WTC11 (cell line): ENCODE measurements around the gene ADARB2. TPM values are rescaled to one million over a fixed set of nuclear protein-coding genes. Genes with fewer than 3 reads are reported as not detected.

Experiments used
- ATAC-seq: fragments of 200-7000 bp; cut with Tn5 transposase; 2 replicates; pipeline ENCODE4 v1.10.0; 2021; ENCODE audit warnings: mild to moderate bottlenecking, moderate library complexity
- CTCF ChIA-PET: fragments of 300-600 bp; sonication (Branson Sonifier 250); formaldehyde crosslinking; loops from one replicate; lab custom pipeline; 2021; ENCODE audit warnings: antibody characterized with exemption; lab: Charles Lee
- POLR2A ChIA-PET: fragments of 350-600 bp; sonication (Branson Sonifier 250); formaldehyde crosslinking; loops from one replicate; lab custom pipeline; 2021; ENCODE audit warnings: antibody characterized with exemption; lab: Charles Lee
- DNase-seq: peaks from one replicate; pipeline ENCODE4 v3.0.0; 2021; ENCODE audit warnings: low spot score
- H3K27ac Mint-ChIP-seq: 2 replicates; pipeline ENCODE4 v1.8.0; 2021; ENCODE audit warnings: mixed read lengths
- H3K27me3 Mint-ChIP-seq: 2 replicates; pipeline ENCODE4 v1.8.0; 2021; ENCODE audit warnings: low read depth, mild to moderate bottlenecking, moderate library complexity, mixed read lengths
- H3K36me3 Mint-ChIP-seq: 2 replicates; pipeline ENCODE4 v1.8.0; 2021; ENCODE audit warnings: mixed read lengths
- H3K4me1 Mint-ChIP-seq: 2 replicates; pipeline ENCODE4 v1.8.0; 2022; ENCODE audit warnings: mixed read lengths
- H3K4me3 Mint-ChIP-seq: 2 replicates; pipeline ENCODE4 v1.8.0; 2021; ENCODE audit warnings: mild to moderate bottlenecking, moderate library complexity, mixed read lengths
- H3K9me3 Mint-ChIP-seq: 2 replicates; pipeline ENCODE4 v1.8.0; 2021; ENCODE audit warnings: mixed read lengths
- ATF1 ChIP-seq: sonication (generic); formaldehyde crosslinking; IDR thresholded peaks from 2 replicates; pipeline ENCODE4 v1.8.1; 2023; ENCODE audit warnings: mild to moderate bottlenecking, moderate library complexity, missing genetic modification reagents
- ATF3 ChIP-seq: sonication (generic); formaldehyde crosslinking; conservative IDR thresholded peaks from 2 replicates; pipeline ENCODE4 v1.8.1; 2022; ENCODE audit warnings: mild to moderate bottlenecking, missing genetic modification reagents
- CBFB ChIP-seq: sonication (generic); formaldehyde crosslinking; IDR thresholded peaks from 2 replicates; pipeline ENCODE4 v1.8.1; 2022; ENCODE audit warnings: mild to moderate bottlenecking, low read depth, missing genetic modification reagents
- E2F5 ChIP-seq: sonication (generic); formaldehyde crosslinking; IDR thresholded peaks from 2 replicates; pipeline ENCODE4 v1.8.1; 2022; ENCODE audit warnings: mild to moderate bottlenecking, moderate library complexity, missing genetic modification reagents
- ELF4 ChIP-seq: sonication (generic); formaldehyde crosslinking; IDR thresholded peaks from 2 replicates; pipeline ENCODE4 v1.8.1; 2022; ENCODE audit warnings: low read depth, mild to moderate bottlenecking, moderate library complexity, missing genetic modification reagents
- NFE2L1 ChIP-seq: sonication (generic); formaldehyde crosslinking; IDR thresholded peaks from 2 replicates; pipeline ENCODE4 v1.8.1; 2023; ENCODE audit warnings: missing genetic modification reagents
- SMAD4 ChIP-seq: sonication (generic); formaldehyde crosslinking; IDR thresholded peaks from 2 replicates; pipeline ENCODE4 v1.8.0; 2022; ENCODE audit warnings: mild to moderate bottlenecking, missing genetic modification reagents
- TCF7 ChIP-seq: sonication (generic); formaldehyde crosslinking; IDR thresholded peaks from 2 replicates; pipeline ENCODE4 v1.8.0; 2022; ENCODE audit warnings: mild to moderate bottlenecking, low read depth, missing genetic modification reagents, moderate library complexity
- ZNF121 ChIP-seq: sonication (generic); formaldehyde crosslinking; IDR thresholded peaks from 2 replicates; pipeline ENCODE4 v1.8.0; 2023; ENCODE audit warnings: missing genetic modification reagents
- ZNF232 ChIP-seq: sonication (generic); formaldehyde crosslinking; IDR thresholded peaks from 2 replicates; pipeline ENCODE4 v1.8.0; 2022; ENCODE audit warnings: mild to moderate bottlenecking, missing genetic modification reagents
- ZNF263 ChIP-seq: sonication (generic); formaldehyde crosslinking; IDR thresholded peaks from 2 replicates; pipeline ENCODE4 v1.8.1; 2022; ENCODE audit warnings: low read depth, mild to moderate bottlenecking, moderate library complexity, missing genetic modification reagents
- ZNF512 ChIP-seq: sonication (generic); formaldehyde crosslinking; IDR thresholded peaks from 2 replicates; pipeline ENCODE4 v1.8.1; 2022; ENCODE audit warnings: missing genetic modification reagents, borderline replicate concordance
- ZNF532 ChIP-seq: fragments of 250-450 bp; sonication (Bioruptor Pico); IDR thresholded peaks from 2 replicates; pipeline ENCODE4 v1.9.0; 2021; ENCODE audit warnings: mild to moderate bottlenecking, borderline replicate concordance
- ZSCAN18 ChIP-seq: fragments of 250-450 bp; sonication (Bioruptor Pico); IDR thresholded peaks from 2 replicates; pipeline ENCODE4 v2.1.2; 2022; ENCODE audit warnings: mild to moderate bottlenecking, moderate library complexity
- total RNA-seq: library from RNA; stranded (reverse); gene quantifications from 3 replicates; pipeline ENCODE4 v1.2.3, GENCODE V29; 2021
- TF ChIP-seq, protein P1 (sequence below): sonication (generic); formaldehyde crosslinking; IDR thresholded peaks from 2 replicates; pipeline ENCODE4 v1.8.0; 2022; ENCODE audit warnings: mild to moderate bottlenecking, missing genetic modification reagents
- TF ChIP-seq, protein P2 (sequence below): sonication (generic); formaldehyde crosslinking; IDR thresholded peaks from 2 replicates; pipeline ENCODE4 v1.8.0; 2023; ENCODE audit warnings: missing genetic modification reagents, mild to moderate bottlenecking, borderline replicate concordance

Gene ADARB2
- total RNA-seq, 1 experiment from 2014 or later = 3.7 TPM

DNA sequence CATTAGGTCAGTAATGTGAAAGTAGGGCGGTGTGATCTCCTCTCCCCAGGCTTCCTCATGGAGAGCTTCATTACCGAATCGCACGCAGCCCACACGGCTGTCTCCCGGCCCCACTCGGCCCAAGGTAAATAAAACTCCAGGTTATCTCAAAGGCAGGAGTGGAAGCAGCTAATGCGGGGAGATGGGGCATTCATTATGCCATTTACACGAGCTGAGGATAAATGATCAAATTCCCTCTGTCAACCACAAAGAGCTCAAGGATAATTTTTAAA, 93.5 kb downstream of the ADARB2 start:
- CTCF ChIA-PET = interaction anchor here (1.0 kb wide), 2 partner anchors 223 to 275 kb away, joined by 3 to 5 read pairs; no protein-coding TSS in a partner anchor
- Mint-ChIP-seq H3K27me3 (peaks cover 6% of the 10 kb centered on the region; the same call in 1 of the 2 replicates), H3K27ac (no peak overlapping the region), H3K4me3 (no peak overlapping the region), H3K9me3 (peaks cover 5% of the 10 kb centered on the region), H3K4me1 (no peaks in the 10 kb centered on the region), H3K36me3 (no peaks in the 10 kb centered on the region)
- ATAC-seq (no peak), DNase-seq (no peak)
- POLR2A ChIA-PET = no interaction called here
- no peak for TF ChIP-seq ATF3 (CRISPR knock-in tag)
- TF ChIP-seq, protein P1, sequence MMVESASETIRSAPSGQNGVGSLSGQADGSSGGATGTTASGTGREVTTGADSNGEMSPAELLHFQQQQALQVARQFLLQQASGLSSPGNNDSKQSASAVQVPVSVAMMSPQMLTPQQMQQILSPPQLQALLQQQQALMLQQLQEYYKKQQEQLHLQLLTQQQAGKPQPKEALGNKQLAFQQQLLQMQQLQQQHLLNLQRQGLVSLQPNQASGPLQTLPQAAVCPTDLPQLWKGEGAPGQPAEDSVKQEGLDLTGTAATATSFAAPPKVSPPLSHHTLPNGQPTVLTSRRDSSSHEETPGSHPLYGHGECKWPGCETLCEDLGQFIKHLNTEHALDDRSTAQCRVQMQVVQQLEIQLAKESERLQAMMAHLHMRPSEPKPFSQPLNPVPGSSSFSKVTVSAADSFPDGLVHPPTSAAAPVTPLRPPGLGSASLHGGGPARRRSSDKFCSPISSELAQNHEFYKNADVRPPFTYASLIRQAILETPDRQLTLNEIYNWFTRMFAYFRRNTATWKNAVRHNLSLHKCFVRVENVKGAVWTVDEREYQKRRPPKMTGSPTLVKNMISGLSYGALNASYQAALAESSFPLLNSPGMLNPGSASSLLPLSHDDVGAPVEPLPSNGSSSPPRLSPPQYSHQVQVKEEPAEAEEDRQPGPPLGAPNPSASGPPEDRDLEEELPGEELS (CRISPR knock-in tag) = no peak
- no peak for TF ChIP-seq ZNF532 (CRISPR knock-in tag)
- no peak for TF ChIP-seq ZNF121
- no peak for TF ChIP-seq E2F5 (CRISPR knock-in tag)
- TF ChIP-seq CBFB (CRISPR knock-in tag) = no peak
- TF ChIP-seq ZNF512 (CRISPR knock-in tag) = no peak
- TF ChIP-seq ELF4 (CRISPR knock-in tag) = no peak
- no peak for TF ChIP-seq ATF1 (CRISPR knock-in tag)
- no peak for TF ChIP-seq TCF7 (CRISPR knock-in tag)
- TF ChIP-seq ZSCAN18 (CRISPR knock-in tag) = no peak
- TF ChIP-seq, protein P2, sequence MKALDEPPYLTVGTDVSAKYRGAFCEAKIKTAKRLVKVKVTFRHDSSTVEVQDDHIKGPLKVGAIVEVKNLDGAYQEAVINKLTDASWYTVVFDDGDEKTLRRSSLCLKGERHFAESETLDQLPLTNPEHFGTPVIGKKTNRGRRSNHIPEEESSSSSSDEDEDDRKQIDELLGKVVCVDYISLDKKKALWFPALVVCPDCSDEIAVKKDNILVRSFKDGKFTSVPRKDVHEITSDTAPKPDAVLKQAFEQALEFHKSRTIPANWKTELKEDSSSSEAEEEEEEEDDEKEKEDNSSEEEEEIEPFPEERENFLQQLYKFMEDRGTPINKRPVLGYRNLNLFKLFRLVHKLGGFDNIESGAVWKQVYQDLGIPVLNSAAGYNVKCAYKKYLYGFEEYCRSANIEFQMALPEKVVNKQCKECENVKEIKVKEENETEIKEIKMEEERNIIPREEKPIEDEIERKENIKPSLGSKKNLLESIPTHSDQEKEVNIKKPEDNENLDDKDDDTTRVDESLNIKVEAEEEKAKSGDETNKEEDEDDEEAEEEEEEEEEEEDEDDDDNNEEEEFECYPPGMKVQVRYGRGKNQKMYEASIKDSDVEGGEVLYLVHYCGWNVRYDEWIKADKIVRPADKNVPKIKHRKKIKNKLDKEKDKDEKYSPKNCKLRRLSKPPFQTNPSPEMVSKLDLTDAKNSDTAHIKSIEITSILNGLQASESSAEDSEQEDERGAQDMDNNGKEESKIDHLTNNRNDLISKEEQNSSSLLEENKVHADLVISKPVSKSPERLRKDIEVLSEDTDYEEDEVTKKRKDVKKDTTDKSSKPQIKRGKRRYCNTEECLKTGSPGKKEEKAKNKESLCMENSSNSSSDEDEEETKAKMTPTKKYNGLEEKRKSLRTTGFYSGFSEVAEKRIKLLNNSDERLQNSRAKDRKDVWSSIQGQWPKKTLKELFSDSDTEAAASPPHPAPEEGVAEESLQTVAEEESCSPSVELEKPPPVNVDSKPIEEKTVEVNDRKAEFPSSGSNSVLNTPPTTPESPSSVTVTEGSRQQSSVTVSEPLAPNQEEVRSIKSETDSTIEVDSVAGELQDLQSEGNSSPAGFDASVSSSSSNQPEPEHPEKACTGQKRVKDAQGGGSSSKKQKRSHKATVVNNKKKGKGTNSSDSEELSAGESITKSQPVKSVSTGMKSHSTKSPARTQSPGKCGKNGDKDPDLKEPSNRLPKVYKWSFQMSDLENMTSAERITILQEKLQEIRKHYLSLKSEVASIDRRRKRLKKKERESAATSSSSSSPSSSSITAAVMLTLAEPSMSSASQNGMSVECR (CRISPR knock-in tag) = no peak
- TF ChIP-seq SMAD4 (CRISPR knock-in tag) = no peak
- no peak for TF ChIP-seq ZNF263 (CRISPR knock-in tag)
- no peak for TF ChIP-seq NFE2L1
- TF ChIP-seq ZNF232 = no peak
- TF ChIP-seq, all 79 proteins: peak for 0
